GM12891 (cell line): ENCODE measurements around the gene SOAT1.
"Not testable (repeated sequence)": the region's sequence is repeated elsewhere in the genome, so short reads cannot be mapped to it uniquely, and the experiment has no call there.

Experiments used
- DNase-seq: peaks from one replicate; pipeline ENCODE4 v3.0.0; 2011; ENCODE audit warnings: low spot score; ENCODE audit not compliant: insufficient read length
- FAIRE-seq: peaks from 2 replicates; lab custom pipeline; 2011; peaks lifted over from hg19 to GRCh38; lab: Jason Lieb, UNC
- PAX5 ChIP-seq: IDR thresholded peaks from 2 replicates; pipeline ENCODE4 v1.6.1; 2011; ENCODE audit warnings: low read length, moderate library complexity, mild to moderate bottlenecking; ENCODE audit not compliant: insufficient read depth, severe bottlenecking
- POLR2A ChIP-seq: IDR thresholded peaks from 2 replicates; pipeline ENCODE4 v1.6.1; 2011; ENCODE audit warnings: low read depth, low read length, control low read depth
- POLR2AphosphoS5 ChIP-seq: IDR thresholded peaks from 2 replicates; pipeline ENCODE4 v1.6.1; 2011; ENCODE audit warnings: low read depth, low read length, control low read depth
- POU2F2 ChIP-seq: IDR thresholded peaks from 2 replicates; pipeline ENCODE4 v1.6.1; 2011; ENCODE audit warnings: low read depth, mild to moderate bottlenecking, control low read depth, low read length, moderate library complexity
- SPI1 ChIP-seq: IDR thresholded peaks from 2 replicates; pipeline ENCODE4 v1.6.1; 2011; ENCODE audit warnings: low read depth, low read length, control low read depth
- TAF1 ChIP-seq: IDR thresholded peaks from 2 replicates; pipeline ENCODE4 v1.6.1; 2011; ENCODE audit warnings: low read depth, low read length, control low read depth

The SOAT1 gene

DNA sequence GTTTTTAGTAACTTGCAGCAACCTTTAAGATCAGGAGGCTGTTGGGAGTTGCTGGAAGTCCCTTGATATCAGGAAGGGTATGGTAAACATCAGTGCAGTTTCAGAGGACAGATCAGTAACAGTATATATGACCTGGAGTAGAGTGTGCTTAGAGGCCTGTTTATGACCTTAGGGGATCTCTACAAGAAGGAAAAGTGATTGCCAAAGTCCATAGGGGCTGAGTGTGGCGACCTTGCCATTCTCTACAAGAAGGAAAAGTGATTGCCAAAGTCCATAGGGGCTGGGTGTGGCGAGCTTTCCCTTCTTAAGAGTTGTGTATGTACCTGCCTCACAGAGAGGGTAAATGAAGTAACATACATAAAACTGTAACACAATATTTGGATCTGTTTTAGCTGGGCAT lies 43.7 kb downstream of the SOAT1 start:
- FAIRE-seq (no peak), DNase-seq (no peak)
- TF ChIP-seq POU2F2 (no peak), POLR2AphosphoS5 (no peak), TAF1 (no peak), PAX5 (no peak), POLR2A (no peak), SPI1 (no peak)

DNA sequence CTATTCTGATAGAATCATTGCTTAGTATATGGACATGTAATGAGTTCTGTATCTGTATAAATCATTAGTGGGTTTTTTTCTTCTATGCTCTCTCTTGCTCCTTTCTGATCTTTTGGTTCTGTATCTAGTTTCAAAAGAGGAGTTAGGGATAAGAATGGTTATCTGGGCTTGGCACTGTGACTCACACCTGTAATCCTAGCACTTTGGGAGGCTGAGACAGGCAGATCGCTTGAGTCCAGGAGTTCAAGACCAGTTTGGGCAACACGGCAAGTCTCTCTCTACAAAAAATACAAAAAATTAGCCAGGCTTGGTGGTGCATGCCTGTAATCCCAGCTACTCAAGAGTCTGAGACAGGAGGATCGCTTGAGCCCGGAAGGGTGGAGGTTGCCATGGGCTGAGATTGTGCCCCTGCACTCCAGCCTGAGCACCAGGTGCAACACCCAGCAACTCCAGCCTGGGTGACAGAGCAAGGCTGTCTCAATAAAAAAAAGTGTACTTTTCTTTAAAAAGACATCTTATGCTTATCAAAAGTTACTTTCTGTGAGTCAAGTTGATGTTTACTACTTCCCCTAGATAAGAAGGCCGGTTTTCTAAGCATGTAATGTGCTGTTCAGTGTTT lies 44.5 kb downstream of the SOAT1 start:
- no peak for FAIRE-seq
- TF ChIP-seq TAF1 = no peak
- TF ChIP-seq POU2F2 = no peak
- no peak for TF ChIP-seq SPI1
- no peak for TF ChIP-seq POLR2AphosphoS5
- TF ChIP-seq POLR2A = no peak
- TF ChIP-seq PAX5 = no peak
- no peak for DNase-seq

DNA sequence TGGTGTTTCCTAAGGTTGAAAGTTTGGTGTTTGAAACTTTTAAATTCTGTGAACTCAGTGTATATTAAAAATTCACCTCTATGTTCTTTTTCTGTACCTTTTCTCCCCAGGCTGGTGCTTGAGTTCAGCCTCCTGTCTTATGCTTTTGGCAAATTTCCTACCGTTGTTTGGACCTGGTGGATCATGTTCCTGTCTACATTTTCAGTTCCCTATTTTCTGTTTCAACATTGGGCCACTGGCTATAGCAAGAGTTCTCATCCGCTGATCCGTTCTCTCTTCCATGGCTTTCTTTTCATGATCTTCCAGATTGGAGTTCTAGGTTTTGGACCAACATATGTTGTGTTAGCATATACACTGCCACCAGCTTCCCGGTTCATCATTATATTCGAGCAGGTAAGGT lies 47.3 kb downstream of the SOAT1 start:
- no peak for DNase-seq
- no peak for FAIRE-seq
- TF ChIP-seq SPI1 (peak; percentile 92), POLR2AphosphoS5 (no peak)

DNA sequence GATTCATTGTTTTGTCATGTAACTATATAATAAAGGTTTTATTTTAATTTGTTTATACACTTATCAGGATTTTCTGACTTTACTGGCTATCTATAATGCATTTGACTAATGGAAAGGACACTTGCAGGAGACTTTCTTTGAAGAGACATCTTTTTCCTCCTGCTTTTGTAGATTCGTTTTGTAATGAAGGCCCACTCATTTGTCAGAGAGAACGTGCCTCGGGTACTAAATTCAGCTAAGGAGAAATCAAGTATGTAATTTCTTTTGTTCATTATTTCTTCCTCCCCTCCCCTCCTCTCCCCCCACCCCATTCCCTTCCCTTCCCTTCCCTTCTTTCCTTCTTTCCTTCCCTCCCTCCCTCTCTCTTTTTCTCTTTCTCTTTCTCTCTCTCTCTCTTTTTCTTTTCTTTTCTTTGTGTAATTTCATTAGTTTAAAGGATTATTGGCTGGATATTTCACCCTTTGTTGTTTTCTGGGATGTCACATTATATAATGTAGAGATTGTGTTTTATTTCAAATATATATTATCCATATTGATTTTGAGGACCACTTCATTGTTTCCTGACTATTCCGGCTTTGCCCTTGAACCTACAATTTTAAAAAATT lies 48.4 kb downstream of the SOAT1 start:
- DNase-seq (no peak), FAIRE-seq (no peak)
- TF ChIP-seq POLR2A (no peak), POU2F2 (no peak), POLR2AphosphoS5 (no peak), PAX5 (no peak), SPI1 (no peak), TAF1 (no peak)

DNA sequence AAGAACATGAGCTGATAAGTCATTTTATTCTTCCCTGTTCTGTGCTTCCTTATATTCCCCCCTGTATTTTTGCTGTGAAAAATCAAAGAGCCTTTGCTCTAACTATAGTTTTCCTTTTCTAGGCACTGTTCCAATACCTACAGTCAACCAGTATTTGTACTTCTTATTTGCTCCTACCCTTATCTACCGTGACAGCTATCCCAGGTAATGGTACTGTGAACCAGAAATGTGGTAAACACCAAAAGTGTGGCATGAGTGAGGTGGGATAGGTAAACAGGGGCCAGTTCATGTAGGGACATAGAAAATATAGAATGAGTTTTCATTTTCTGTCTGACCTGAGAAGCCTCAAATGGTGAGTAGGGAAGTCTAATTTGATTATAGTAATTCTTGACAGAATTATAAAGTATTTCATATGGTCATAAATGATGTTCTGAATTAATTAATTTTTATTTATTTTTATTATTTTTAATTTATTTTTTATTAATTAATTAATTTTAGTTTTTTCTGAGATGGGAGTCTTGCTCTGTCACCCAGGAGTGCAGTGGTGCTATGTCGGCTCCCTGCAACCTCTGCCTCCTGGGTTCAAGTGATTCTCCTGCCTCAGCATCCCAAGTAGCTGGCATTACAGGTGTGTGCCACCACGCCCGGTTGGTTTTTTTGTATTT lies 49.3 kb downstream of the SOAT1 start:
- DNase-seq (no peak), FAIRE-seq (no peak)
- TF ChIP-seq POLR2AphosphoS5 = no peak

DNA sequence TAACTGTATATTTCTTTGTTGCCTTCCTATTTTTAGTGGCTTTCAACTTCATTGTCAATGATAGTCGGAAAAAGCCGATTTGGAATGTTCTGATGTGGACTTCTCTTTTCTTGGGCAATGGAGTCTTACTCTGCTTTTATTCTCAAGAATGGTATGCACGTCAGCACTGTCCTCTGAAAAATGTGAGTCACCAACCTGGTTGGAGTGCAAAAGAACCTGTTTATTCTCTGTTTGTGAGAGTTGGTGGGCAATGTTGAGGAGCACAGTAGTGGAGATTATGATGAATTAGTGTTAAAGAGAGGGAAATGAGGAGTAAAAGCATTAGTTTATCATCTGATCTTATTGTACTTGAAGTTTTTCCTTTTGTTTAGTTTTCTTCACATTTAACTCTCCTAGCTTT lies 57.7 kb downstream of the SOAT1 start:
- DNase-seq (no peak), FAIRE-seq (no peak)
- no peak for TF ChIP-seq POLR2AphosphoS5
- no peak for TF ChIP-seq POLR2A
- no peak for TF ChIP-seq TAF1
- no peak for TF ChIP-seq PAX5
- no peak for TF ChIP-seq POU2F2
- TF ChIP-seq SPI1 = no peak

DNA sequence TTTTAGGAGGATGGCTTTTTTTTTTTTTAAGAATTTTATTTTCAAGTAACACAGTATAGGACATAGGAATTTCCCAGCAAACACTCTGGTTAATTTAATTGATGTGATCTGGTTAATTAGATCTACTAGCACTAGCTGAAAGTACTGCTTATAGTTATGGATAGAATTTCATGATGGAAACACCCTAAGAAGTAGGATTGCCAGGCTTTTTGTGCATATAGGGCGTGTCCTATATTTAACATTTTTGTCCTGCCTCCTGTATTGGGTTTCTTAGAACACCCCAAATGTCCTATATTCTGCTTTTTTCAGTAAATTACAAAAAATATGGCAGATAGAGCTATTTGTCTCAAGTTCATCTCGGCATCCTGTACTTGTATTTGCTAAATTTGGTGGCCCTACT lies 58.6 kb downstream of the SOAT1 start:
- DNase-seq = no peak
- TF ChIP-seq TAF1 (no peak), POLR2A (no peak), PAX5 (no peak), SPI1 (no peak), POU2F2 (no peak), POLR2AphosphoS5 (no peak)
- no peak for FAIRE-seq

DNA sequence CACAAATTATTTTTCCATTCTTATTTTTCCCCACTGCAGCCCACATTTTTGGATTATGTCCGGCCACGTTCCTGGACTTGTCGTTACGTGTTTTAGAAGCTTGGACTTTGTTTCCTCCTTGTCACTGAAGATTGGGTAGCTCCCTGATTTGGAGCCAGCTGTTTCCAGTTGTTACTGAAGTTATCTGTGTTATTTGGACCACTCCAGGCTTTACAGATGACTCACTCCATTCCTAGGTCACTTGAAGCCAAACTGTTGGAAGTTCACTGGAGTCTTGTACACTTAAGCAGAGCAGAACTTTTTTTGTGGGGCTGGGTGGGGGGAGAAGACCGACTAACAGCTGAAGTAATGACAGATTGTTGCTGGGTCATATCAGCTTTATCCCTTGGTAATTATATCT lies 59.9 kb downstream of the SOAT1 start:
- DNase-seq (no peak), FAIRE-seq (no peak)
- no peak for TF ChIP-seq POLR2AphosphoS5
- no peak for TF ChIP-seq SPI1
- TF ChIP-seq POLR2A = no peak
- TF ChIP-seq POU2F2 = no peak
- no peak for TF ChIP-seq TAF1
- no peak for TF ChIP-seq PAX5

DNA sequence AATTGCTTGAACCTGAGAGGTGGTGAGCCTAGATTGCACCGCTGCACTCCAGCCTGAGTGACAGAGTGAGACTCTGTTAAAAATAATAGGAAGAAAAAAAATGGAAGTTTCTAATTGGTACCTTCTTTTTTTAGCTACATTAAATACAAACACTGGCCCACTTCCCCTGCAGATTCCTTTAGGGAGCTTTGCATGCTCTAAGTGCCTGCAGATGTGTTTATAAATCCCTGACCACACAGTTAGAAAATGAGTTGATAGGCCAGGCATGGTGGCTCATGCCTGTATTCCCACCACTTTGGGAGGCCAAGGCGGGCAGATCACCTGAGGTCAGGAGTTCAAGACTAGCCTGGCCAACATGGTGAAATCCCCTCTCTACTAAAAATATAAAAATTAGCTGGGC lies 68.0 kb downstream of the SOAT1 start:
- not testable (repeated sequence) for DNase-seq, FAIRE-seq

DNA sequence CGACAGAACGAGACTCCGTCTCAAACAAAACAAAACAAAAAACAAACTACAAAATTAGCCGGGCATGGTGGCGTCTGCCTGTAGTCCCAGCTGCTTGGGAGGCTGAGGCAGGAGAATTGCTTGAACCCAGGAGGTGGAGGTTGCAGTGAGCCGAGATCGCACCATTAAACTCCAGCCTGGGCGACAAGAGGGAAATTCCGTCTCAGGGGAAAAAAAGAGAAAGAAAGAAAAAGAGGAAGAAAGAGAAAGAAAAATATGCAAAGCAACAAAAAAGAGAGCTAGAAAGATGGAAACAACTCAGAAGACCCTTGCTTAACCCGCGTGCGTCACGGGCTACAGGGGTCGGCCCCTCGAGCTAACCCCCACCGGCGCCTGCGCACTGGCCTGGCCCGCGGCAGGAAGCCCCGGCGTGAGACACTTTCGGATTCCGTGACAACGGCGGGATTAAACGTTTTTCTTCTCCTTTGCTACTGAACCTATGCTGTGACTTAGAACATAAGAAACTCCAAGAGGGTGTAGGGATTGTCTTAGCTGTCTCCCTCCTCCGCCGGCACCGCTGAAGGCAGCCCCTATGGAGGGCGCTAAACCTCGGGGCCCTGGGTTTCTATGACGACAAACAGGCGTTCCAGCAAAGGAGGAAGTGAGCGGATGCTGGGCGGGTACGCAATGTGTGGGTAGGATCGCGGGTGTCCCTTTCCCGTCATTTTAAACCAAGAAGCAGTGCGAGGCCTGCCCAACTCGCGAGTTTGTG lies 71.9 kb downstream of the SOAT1 start, which contains the start of gene AXDND1:
AXDND1 (plus strand) TSS at position 630 of the 751 bp plus-strand sequence. CDS start 539 bp downstream, outside the sequence.
- DNase-seq = peak; percentile 75
- no peak for TF ChIP-seq POLR2AphosphoS5
- TF ChIP-seq SPI1 = peak; percentile 94
- TF ChIP-seq POLR2A = peak; percentile 39; the same call in 1 of the 2 replicates
- TF ChIP-seq PAX5 = no peak
- TF ChIP-seq POU2F2 = peak; percentile 37; the same call in 1 of the 2 replicates
- TF ChIP-seq TAF1 = 0 out of 2 replicates have a peak, but pooled peaks have one; percentile 12
- FAIRE-seq = peak; percentile 84
